Heart right ventricle (tissue), 16 donors: ENCODE data around the gene POM121L2. TPM values are rescaled to one million over a fixed set of nuclear protein-coding genes. Genes with fewer than 3 reads are reported as not detected.

ENCODE experiments used
- ATAC-seq, 8 donors: fragments of 200-7000 bp; cut with Tn5 transposase; one replicate each; pipeline ENCODE4 v1.9.1; 2020; ENCODE audit warnings: mild to moderate bottlenecking in 8 of 8, moderate library complexity in 8 of 8, moderate number of reproducible peaks in 1 of 8
- DNase-seq, 2 donors: peaks; one replicate each; pipeline ENCODE4 v3.0.0-alpha.2; 2020
- H3K27ac ChIP-seq, 10 donors: fragments of 200-600 bp; sonication (generic) in 2 of 10; one replicate each; pipeline versions ENCODE4 v1.5.0 to v1.8.0; 2020 to 2022; ENCODE audit warnings: mild to moderate bottlenecking in 3 of 10
- H3K27me3 ChIP-seq, 7 donors: fragments of 200-600 bp; one replicate each; pipeline ENCODE4 v1.8.0; 2021 to 2022; ENCODE audit warnings: mild to moderate bottlenecking in 2 of 7
- H3K36me3 ChIP-seq, 9 donors: fragments of 200-600 bp; sonication (generic) in 1 of 9; one replicate each; pipeline versions ENCODE4 v1.5.0 to v1.8.0; 2020 to 2022; ENCODE audit warnings: mild to moderate bottlenecking in 2 of 9
- H3K4me1 ChIP-seq, 9 donors: fragments of 200-600 bp; sonication (generic) in 1 of 9; one replicate each; pipeline versions ENCODE4 v1.5.0 to v1.8.0; 2020 to 2022; ENCODE audit warnings: mild to moderate bottlenecking in 4 of 9
- H3K4me3 ChIP-seq, 10 donors: fragments of 200-600 bp; sonication (generic) in 2 of 10; one replicate each; pipeline versions ENCODE4 v1.5.0 to v1.8.0; 2020 to 2022; ENCODE audit warnings: mild to moderate bottlenecking in 7 of 10, moderate library complexity in 2 of 10
- H3K9me3 ChIP-seq, 11 donors: fragments of 200-600 bp in 10 of 11; sonication (generic) in 2 of 11; one replicate each; pipeline versions ENCODE4 v1.5.0 to v1.8.0; 2013 to 2022; ENCODE audit warnings: mild to moderate bottlenecking in 2 of 11, control low read depth in 1 of 11, moderate library complexity in 1 of 11
- whole genome bisulfite sequencing, 2 donors: extraction: QIAGEN DNeasy Blood & Tissue Kit; methylation state at CpG; one replicate each; pipeline ENCODE4 v1.1.7; 2013; ENCODE audit warnings: inconsistent platforms in 1 of 2; 5-methylcytosine and 5-hydroxymethylcytosine counted together
- intact Hi-C, 10 donors: fragments of 100-400 bp; cut with DNase I; formaldehyde crosslinking; loops; one replicate each; pipeline versions ENCODE4 v1.11.1 to v1.14.2; 2022
- long read RNA-seq, 3 donors: library from polyadenylated mRNA; unstranded; transcript quantifications; one replicate each; pipeline ENCODE4 v2.0.0, GENCODE V29; 2020 to 2021
- polyA plus RNA-seq, 2 donors: library from polyadenylated mRNA; stranded (reverse); fragments of 200-250 nt; gene quantifications; one replicate each; pipeline ENCODE4 v1.2.3, GENCODE V29; 2013
- total RNA-seq, 10 donors: library from RNA; stranded (reverse); fragmentation: NEBNext Ultra II Directional in 3 of 10; extraction: Animal tissue kit (Norgen Biotek cat#: 25700) in 3 of 10; gene quantifications; one replicate each; pipeline versions ENCODE4 v1.2.1 to v1.2.4, GENCODE V29; 2021 to 2023
- TF ChIP-seq, protein P1 (sequence below), 9 donors: fragments of 200-600 bp; sonication (generic) in 2 of 9; IDR thresholded peaks; one replicate each; pipeline versions ENCODE4 v1.5.0 to v1.8.0; 2021 to 2022; ENCODE audit warnings: antibody characterized with exemption in 9 of 9, mild to moderate bottlenecking in 5 of 9, moderate library complexity in 1 of 9
- donor health status: Arrhythmogenic right ventricular cardiomyopathy.
- donor health status: ischemic (EF 13 %, LVEDD 7.1; RV severe dilation, severe dysfunction).
- donor health status: healthy with polysubstance abuse.
- donor health status: DM: no; HTN: yes; CAD: no.
- donor health status: DM: no; HTN: no; CAD: no.
- donor health status: ischemic (EF 25% LVEDD 6.9; RV normal size, moderate dysfunction).
- donor health status: ischemic (EF 25% LVEDD 5.7; RV mildly dilated, moderate dysfunction).
- donor health status: healthy.
- donor health status: DM: yes; HTN: yes; CAD: no.
- donor health status: Ischemic cardiomyopathy.
- donor health status: ischemic (EF 35%, LVEDD 5.7; RV mildly dilated, moderate dysfunction).
- donor health status: nonischemic (EF 11% LVEDD 7.7; RV severe dilation, severe dysfunction).
- donor health status: DM: yes; HTN: yes; CAD: no.
- donor health status: PGD.
- donor health status: ischemic (EF 29% LVEDD 5.4; RV normal size, mild dysfunction).
- donor health status: nonischemic (EF 23%, LVEDD 6.1; RV moderate dilation, normal function).

Gene POM121L2
- total RNA-seq (not detected), polyA plus RNA-seq (not detected)
- long read RNA-seq, donor 1 = 0 reads
- long read RNA-seq, donor 2 = 0 reads
- long read RNA-seq, donor 3 = 0 reads

DNA sequence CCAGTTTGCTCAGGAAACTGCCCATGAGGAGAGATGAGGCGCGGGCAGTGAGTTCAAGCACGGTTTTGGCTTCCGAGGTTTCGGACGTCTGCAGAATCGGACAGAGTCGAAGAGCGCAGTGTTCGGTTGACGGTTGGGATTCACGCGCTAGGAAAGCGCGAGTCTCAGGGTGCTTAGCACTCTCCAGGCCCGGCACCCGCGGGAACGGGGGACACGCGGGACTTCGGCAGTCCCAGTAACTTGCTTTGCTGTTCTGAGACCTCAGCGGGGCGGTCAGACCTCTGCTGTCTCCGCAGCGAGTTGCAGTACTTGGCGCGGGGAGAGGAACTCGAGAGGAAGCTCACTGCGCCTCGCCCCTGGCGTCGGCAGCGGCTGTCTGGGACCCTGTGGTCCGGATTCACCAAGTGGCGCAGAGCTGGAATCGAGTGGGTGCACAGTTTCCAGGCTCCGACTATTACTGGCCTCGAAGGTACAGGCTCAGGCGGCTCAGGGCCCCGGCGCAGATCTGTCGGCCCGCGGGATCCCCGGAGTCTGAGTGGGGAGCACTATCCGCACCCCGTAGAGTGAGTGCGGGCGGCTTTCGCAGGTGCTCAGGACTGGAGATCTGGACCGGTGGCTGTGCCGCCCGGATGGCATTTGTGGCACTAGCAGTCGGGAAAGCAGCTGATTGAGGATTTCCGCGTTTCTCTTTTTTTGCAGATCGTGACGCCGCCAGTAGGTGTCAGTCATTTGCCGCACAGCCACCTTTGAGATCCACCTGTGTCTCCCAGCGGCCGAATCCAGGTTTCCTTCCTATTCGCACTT is at the start of gene POM121L2:
TSS of gene POM121L2 (minus strand) at position 128 of the 804 bp plus-strand sequence. CDS start at position 25, 103 bp downstream.
- 1% methylated on average over 63 to 64 of the region's 64 CpGs for WGBS, 2 donors
- Histone ChIP-seq H3K36me3 (no peaks in the 10 kb centered on the region), H3K27ac (no peak within 1 kb of the TSS), H3K4me1 (peaks cover 0 to 13% (median 11%) of the 10 kb centered on the region in 9 donors), H3K27me3 (peaks cover 10 to 92% (median 81%) of the 10 kb centered on the region in 7 donors), H3K4me3 (peak within 1 kb of the TSS in 9 of 10 donors; percentile 16 to 57 (median 47)), H3K9me3 (peaks cover 0 to 2% (median 0%) of the 10 kb centered on the region in 11 donors)
- peak in 1 of 2 donors; percentile 13 for DNase-seq
- ATAC-seq = peak in 3 of 8 donors; percentile 25 to 64 (median 35)
- TF ChIP-seq, protein P1, sequence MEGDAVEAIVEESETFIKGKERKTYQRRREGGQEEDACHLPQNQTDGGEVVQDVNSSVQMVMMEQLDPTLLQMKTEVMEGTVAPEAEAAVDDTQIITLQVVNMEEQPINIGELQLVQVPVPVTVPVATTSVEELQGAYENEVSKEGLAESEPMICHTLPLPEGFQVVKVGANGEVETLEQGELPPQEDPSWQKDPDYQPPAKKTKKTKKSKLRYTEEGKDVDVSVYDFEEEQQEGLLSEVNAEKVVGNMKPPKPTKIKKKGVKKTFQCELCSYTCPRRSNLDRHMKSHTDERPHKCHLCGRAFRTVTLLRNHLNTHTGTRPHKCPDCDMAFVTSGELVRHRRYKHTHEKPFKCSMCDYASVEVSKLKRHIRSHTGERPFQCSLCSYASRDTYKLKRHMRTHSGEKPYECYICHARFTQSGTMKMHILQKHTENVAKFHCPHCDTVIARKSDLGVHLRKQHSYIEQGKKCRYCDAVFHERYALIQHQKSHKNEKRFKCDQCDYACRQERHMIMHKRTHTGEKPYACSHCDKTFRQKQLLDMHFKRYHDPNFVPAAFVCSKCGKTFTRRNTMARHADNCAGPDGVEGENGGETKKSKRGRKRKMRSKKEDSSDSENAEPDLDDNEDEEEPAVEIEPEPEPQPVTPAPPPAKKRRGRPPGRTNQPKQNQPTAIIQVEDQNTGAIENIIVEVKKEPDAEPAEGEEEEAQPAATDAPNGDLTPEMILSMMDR (IDR thresholded peaks at IDR 0.05) = peak in 7 of 9 donors; percentile 36 to 61 (median 51)
- intact Hi-C loops = no loop called here

DNA sequence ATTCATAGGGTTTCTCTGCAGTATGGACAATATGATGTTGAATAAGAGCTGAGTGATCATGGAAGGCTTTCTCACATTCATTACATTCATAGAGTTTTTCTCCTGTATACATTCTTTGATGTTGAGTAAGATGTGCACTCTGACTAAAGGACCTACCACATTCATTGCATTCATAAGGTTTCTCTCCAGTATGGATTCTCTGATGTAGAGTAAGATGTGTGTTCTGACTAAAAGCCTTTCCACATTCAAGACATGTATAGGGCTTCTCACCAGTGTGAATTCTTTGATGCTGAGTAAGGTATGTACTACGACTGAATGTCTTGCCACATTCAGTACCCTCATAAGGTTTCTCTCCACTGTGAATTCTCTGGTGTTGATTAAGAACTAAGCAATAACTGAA is 47.2 kb upstream of the POM121L2 start:
- H3K4me1 ChIP-seq = no peaks in the 10 kb centered on the region
- peaks cover 0 to 77% (median 36%) of the 10 kb centered on the region in 11 donors for H3K9me3 ChIP-seq
- no peaks in the 10 kb centered on the region for H3K27me3 ChIP-seq
- DNase-seq = no peak
- TF ChIP-seq, protein P1 (IDR thresholded peaks at IDR 0.05) = no peak
- H3K4me3 ChIP-seq = no peak overlapping the region
- intact Hi-C loops = no loop called here
- ATAC-seq = no peak
- H3K27ac ChIP-seq = no peak overlapping the region
- 76 to 85% methylated on average over 1 of the region's 1 CpG for WGBS, 2 donors
- H3K36me3 ChIP-seq = peaks cover 0 to 59% (median 21%) of the 10 kb centered on the region in 9 donors

DNA sequence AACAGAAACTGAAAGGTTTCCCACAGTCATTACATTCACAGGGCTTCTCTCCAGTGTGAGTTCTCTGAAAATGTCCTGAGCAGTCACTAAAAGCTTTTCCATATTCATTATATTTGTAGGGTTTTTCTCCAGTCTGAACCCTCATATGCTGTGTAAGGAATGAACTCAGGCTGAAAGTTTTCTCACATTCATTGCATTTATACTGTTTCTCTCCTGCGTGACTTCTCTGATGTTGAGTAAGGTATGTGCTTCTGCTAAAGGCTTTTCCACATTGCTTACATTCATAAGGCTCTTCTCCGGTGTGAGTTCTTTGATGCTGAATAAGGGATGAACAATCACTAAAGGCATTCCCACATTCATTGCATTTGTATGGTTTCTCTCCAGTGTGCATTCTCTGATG is 46.7 kb upstream of the POM121L2 start:
- Histone ChIP-seq H3K27me3 (no peaks in the 10 kb centered on the region), H3K27ac (no peak overlapping the region), H3K4me1 (no peaks in the 10 kb centered on the region), H3K9me3 (peaks cover 0 to 81% (median 36%) of the 10 kb centered on the region in 11 donors), H3K36me3 (peaks cover 0 to 56% (median 21%) of the 10 kb centered on the region in 9 donors), H3K4me3 (no peak overlapping the region)
- TF ChIP-seq, protein P1 (IDR thresholded peaks at IDR 0.05) = no peak
- DNase-seq (no peak), ATAC-seq (no peak)
- intact Hi-C loops = no loop called here
- 90 to 92% methylated on average over 2 of the region's 2 CpGs for WGBS, 2 donors

DNA sequence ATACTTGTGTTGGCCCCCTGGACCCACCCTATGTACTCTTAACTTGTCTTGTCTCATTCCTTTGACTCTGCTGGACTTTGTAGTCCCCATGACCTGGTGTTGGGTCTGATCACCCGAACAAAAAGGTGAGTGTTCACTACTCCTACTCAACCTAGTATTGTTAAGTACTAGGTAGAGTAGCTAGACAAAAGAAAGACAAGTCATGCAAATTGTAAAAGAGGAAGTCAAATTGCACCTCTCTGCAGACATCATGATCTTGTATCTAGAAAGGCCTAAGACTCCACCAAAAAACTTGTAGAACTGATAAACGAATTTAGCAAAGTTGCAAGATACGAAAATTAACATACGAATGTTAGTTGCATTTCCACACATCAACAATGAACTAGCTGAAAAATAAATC is 40.8 kb upstream of the POM121L2 start:
- TF ChIP-seq, protein P1 (IDR thresholded peaks at IDR 0.05) = no peak
- DNase-seq = no peak
- no peak for ATAC-seq
- Histone ChIP-seq H3K9me3 (peaks cover 0 to 63% (median 14%) of the 10 kb centered on the region in 11 donors), H3K27me3 (no peaks in the 10 kb centered on the region), H3K4me3 (no peak overlapping the region), H3K36me3 (no peaks in the 10 kb centered on the region), H3K4me1 (no peaks in the 10 kb centered on the region), H3K27ac (no peak overlapping the region)
- intact Hi-C loops = no loop called here
- 81 to 84% methylated on average over 4 of the region's 4 CpGs for WGBS, 2 donors
